ENCODE data around the gene DEPDC5. TPM values are rescaled to one million over a fixed set of nuclear protein-coding genes. Genes with fewer than 3 reads are reported as not detected.

Gene DEPDC5
- total RNA-seq, 1 donor from 2014 or later, result 14.8 TPM

DNA sequence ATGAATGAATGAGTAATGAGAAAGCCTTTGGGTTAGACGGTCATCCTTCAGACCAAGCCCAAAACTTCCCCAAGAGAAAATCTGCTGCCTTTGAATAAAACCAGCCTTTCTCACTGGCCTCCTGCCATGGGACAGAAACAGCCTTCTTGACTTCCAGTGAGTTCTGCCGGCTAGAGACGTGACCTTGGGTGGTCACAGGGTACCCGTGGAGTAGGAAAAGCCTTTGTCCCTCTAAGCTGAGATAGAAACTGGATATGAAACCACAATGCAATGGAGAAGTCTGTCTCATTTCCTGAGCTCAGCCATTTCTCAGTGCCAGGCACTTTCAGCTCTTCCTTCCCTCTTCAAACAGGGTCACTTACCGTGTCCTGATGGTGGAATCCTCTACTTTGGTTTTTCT lies 169.3 kb downstream of the DEPDC5 start:
- peaks cover 2% of the 10 kb centered on the region for H3K9me3 Mint-ChIP-seq (ENCODE audit: low read depth)
- H3K4me3 Mint-ChIP-seq (ENCODE audit: unreplicated experiment), result no peak overlapping the region
- no peaks in the 10 kb centered on the region for H3K4me1 Mint-ChIP-seq (ENCODE audit: low read depth)
- TF ChIP-seq, protein P1, sequence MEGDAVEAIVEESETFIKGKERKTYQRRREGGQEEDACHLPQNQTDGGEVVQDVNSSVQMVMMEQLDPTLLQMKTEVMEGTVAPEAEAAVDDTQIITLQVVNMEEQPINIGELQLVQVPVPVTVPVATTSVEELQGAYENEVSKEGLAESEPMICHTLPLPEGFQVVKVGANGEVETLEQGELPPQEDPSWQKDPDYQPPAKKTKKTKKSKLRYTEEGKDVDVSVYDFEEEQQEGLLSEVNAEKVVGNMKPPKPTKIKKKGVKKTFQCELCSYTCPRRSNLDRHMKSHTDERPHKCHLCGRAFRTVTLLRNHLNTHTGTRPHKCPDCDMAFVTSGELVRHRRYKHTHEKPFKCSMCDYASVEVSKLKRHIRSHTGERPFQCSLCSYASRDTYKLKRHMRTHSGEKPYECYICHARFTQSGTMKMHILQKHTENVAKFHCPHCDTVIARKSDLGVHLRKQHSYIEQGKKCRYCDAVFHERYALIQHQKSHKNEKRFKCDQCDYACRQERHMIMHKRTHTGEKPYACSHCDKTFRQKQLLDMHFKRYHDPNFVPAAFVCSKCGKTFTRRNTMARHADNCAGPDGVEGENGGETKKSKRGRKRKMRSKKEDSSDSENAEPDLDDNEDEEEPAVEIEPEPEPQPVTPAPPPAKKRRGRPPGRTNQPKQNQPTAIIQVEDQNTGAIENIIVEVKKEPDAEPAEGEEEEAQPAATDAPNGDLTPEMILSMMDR (IDR thresholded peaks at IDR 0.05), result no peak
- no peak for DNase-seq (ENCODE audit: low spot score)
- peaks cover 3% of the 10 kb centered on the region for H3K27me3 Mint-ChIP-seq (ENCODE audit: low read depth)
- no peaks in the 10 kb centered on the region for H3K36me3 Mint-ChIP-seq (ENCODE audit: low read depth)
- no peak overlapping the region for H3K27ac Mint-ChIP-seq (ENCODE audit: unreplicated experiment)

DNA sequence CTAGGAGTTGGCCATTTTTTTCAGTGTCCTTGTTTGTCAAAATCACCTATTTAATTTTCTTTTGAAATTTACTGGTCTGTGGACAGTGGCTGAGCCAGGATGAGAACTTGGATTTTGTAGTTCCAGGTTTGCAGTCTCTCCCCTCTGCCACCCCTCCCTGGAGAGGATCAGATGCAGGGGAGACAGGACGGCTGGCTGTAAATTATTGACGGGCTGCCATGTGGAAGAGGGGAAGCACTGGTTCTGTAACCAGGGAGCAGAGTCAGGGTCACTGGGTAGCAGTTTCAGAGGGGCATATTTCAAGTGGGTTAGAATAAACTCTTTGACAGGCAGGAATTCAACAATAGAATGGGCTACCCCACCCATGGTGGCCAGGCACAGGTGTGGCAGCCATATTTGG lies 169.9 kb downstream of the DEPDC5 start:
- Mint-ChIP-seq H3K4me3 (ENCODE audit: unreplicated experiment) (no peak overlapping the region), H3K4me1 (ENCODE audit: low read depth) (no peaks in the 10 kb centered on the region), H3K27ac (ENCODE audit: unreplicated experiment) (no peak overlapping the region), H3K36me3 (ENCODE audit: low read depth) (no peaks in the 10 kb centered on the region), H3K27me3 (ENCODE audit: low read depth) (peaks cover 3% of the 10 kb centered on the region), H3K9me3 (ENCODE audit: low read depth) (peaks cover 2% of the 10 kb centered on the region)
- no peak for DNase-seq (ENCODE audit: low spot score)
- TF ChIP-seq, protein P1 (IDR thresholded peaks at IDR 0.05), result no peak

DNA sequence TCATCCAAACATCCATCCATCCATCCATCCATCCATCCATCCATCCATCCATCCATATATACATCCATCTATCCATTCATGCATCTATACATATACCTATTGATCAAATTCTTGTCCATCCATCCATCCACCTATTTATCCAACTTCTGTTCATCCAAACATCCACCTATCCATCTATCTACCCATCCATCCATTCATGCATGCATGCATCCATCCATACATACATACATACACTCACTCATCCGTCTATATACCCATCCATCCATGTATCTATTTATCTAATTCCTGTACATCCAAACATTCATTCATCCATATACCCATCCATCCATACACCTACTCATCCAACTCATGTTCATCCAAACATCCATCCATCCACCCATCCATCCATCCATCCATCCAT lies 171.2 kb downstream of the DEPDC5 start:
- H3K27me3 Mint-ChIP-seq (ENCODE audit: low read depth), result peaks cover 5% of the 10 kb centered on the region
- H3K27ac Mint-ChIP-seq (ENCODE audit: unreplicated experiment), result no peak overlapping the region
- TF ChIP-seq, protein P1 (IDR thresholded peaks at IDR 0.05), result no peak
- no peak for DNase-seq (ENCODE audit: low spot score)
- H3K4me1 Mint-ChIP-seq (ENCODE audit: low read depth), result no peaks in the 10 kb centered on the region
- peaks cover 2% of the 10 kb centered on the region for H3K9me3 Mint-ChIP-seq (ENCODE audit: low read depth)
- no peak overlapping the region for H3K4me3 Mint-ChIP-seq (ENCODE audit: unreplicated experiment)
- no peaks in the 10 kb centered on the region for H3K36me3 Mint-ChIP-seq (ENCODE audit: low read depth)

DNA sequence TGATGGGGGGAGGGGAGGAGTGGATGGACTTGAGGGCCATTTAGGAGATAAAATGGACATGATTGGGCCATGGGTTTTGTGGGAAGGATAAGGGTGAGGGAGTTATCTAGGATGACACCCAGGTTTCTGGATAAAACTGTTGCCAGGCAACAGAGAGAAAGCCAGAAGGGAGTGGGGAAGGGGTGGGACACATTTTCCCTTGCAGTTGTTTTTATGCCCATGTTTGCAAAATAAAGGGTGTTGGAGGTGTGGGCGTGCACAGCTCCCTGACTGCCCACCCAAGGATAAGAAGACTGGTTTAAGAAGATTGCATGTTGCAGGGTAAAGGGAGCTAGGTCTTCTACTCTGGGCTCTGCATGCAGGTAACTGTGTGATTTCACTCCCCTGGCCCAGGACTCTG lies 172.2 kb downstream of the DEPDC5 start:
- Mint-ChIP-seq H3K36me3 (ENCODE audit: low read depth) (no peaks in the 10 kb centered on the region), H3K4me3 (ENCODE audit: unreplicated experiment) (no peak overlapping the region), H3K27me3 (ENCODE audit: low read depth) (peaks cover 5% of the 10 kb centered on the region), H3K4me1 (ENCODE audit: low read depth) (no peaks in the 10 kb centered on the region), H3K9me3 (ENCODE audit: low read depth) (peaks cover 2% of the 10 kb centered on the region), H3K27ac (ENCODE audit: unreplicated experiment) (no peak overlapping the region)
- no peak for DNase-seq (ENCODE audit: low spot score)
- TF ChIP-seq, protein P1 (IDR thresholded peaks at IDR 0.05), result no peak

DNA sequence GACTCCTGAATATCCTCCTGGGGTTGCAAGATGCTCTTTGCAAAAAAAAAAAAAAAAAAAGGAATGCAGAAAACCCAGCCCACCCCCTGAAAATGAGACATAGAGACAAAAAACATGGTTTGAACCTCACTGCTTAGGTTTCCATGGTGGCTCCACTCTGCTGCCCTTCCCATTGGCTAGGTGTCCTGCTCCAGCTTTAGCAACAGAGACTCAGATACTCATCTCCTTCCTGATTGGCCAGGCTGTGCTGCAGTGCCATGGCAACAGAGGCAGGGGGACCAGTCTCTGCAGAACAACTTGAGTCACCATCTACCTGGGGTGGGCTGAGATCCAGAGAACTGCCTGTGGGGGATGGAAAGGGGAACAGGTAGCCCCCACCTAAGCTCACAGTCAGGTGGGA lies 173.2 kb downstream of the DEPDC5 start:
- Mint-ChIP-seq H3K9me3 (ENCODE audit: low read depth) (peaks cover 2% of the 10 kb centered on the region), H3K27me3 (ENCODE audit: low read depth) (peaks cover 5% of the 10 kb centered on the region), H3K27ac (ENCODE audit: unreplicated experiment) (no peak overlapping the region), H3K4me1 (ENCODE audit: low read depth) (no peaks in the 10 kb centered on the region), H3K36me3 (ENCODE audit: low read depth) (no peaks in the 10 kb centered on the region), H3K4me3 (ENCODE audit: unreplicated experiment) (no peak overlapping the region)
- no peak for DNase-seq (ENCODE audit: low spot score)
- TF ChIP-seq, protein P1 (IDR thresholded peaks at IDR 0.05), result no peak

Measured in chondrocyte (in vitro differentiated cells).